Sciatic nerve (tissue), 2 donors: Measurements from ENCODE around the gene ABHD17B. TPM values are rescaled to one million over a fixed set of nuclear protein-coding genes. Genes with fewer than 3 reads are reported as not detected.
"Not testable (repeated sequence)": the region's sequence is repeated elsewhere in the genome, so short reads cannot be mapped to it uniquely, and the experiment has no call there.

Source experiments
- ATAC-seq: fragments of 200-7000 bp; cut with Tn5 transposase; one replicate; pipeline ENCODE4 v1.9.1; 2020; ENCODE audit warnings: mild to moderate bottlenecking, moderate library complexity
- DNase-seq: peaks from one replicate; pipeline ENCODE4 v3.0.0-alpha.2; 2020; ENCODE audit warnings: low spot score
- intact Hi-C: fragments of 100-400 bp; cut with DNase I; formaldehyde crosslinking; loops from one replicate; pipeline ENCODE4 v1.14.2; 2022
- total RNA-seq: library from RNA; stranded (reverse); fragmentation: NEBNext Ultra II Directional; extraction: Animal tissue kit (Norgen Biotek cat#: 25700); gene quantifications from one replicate; pipeline ENCODE4 v1.2.1, GENCODE V29; 2021
- donor health status: DM: no; HTN: no; CAD: no.
- donor health status: DM: no; HTN: no; CAD: no.

ABHD17B gene
- total RNA-seq, 1 donor from 2014 or later, result 14.4 TPM

GRCh38 chr9:71920456-71921189 lies 9.6 kb upstream of the ABHD17B start:
- no peak for ATAC-seq
- no peak for DNase-seq
- intact Hi-C loops, result no loop called here

- no peak for ATAC-seq
- intact Hi-C loops, result no loop called here
Observed at GRCh38 chr9:71918419-71918818, 7.4 kb upstream of the ABHD17B start.

GRCh38 chr9:71916834-71917534 lies 6.0 kb upstream of the ABHD17B start:
- intact Hi-C loops, result no loop called here
- ATAC-seq (no peak), DNase-seq (no peak)

More at GRCh38 chr9:71918419-71918818, 7.4 kb upstream of the ABHD17B start:
- DNase-seq, result no peak

GRCh38 chr9:71915495-71915894 lies 4.5 kb upstream of the ABHD17B start:
- intact Hi-C loops, result no loop called here
- no peak for ATAC-seq
- DNase-seq, result no peak

GRCh38 chr9:71911908-71912335 lies 929 bp upstream of the ABHD17B start:
- intact Hi-C loops, result no loop called here
- ATAC-seq (no peak), DNase-seq (no peak)

GRCh38 chr9:71910650-71911060 lies 338 bp downstream of the ABHD17B start:
- DNase-seq (no peak), ATAC-seq (no peak)
- intact Hi-C loops, result no loop called here

GRCh38 chr9:71909887-71910649 lies 925 bp downstream of the ABHD17B start:
- DNase-seq, result peak; percentile 81
- ATAC-seq, result no peak
- intact Hi-C loops, result no loop called here

GRCh38 chr9:71908825-71909224 lies 2.2 kb downstream of the ABHD17B start:
- ATAC-seq (no peak), DNase-seq (no peak)
- intact Hi-C loops, result no loop called here

GRCh38 chr9:71904076-71904475 lies 6.9 kb downstream of the ABHD17B start:
- DNase-seq (no peak), ATAC-seq (no peak)
- intact Hi-C loops, result no loop called here

- ATAC-seq, result no peak
- intact Hi-C loops, result no loop called here
- DNase-seq, result no peak
Observed at GRCh38 chr9:71901695-71902597, 9.0 kb downstream of the ABHD17B start.

- DNase-seq, intact Hi-C loops, ATAC-seq: not testable (repeated sequence)
Observed at GRCh38 chr9:71898756-71899155, 12.2 kb downstream of the ABHD17B start.

- ATAC-seq (no peak), DNase-seq (no peak)
- intact Hi-C loops, result no loop called here
Observed at GRCh38 chr9:71897577-71897976, 13.4 kb downstream of the ABHD17B start.

- no peak for DNase-seq
- no peak for ATAC-seq
- intact Hi-C loops, result no loop called here
Observed at GRCh38 chr9:71896761-71897160, 14.2 kb downstream of the ABHD17B start.

GRCh38 chr9:71895955-71896354 lies 15.0 kb downstream of the ABHD17B start:
- intact Hi-C loops, result no loop called here
- ATAC-seq (no peak), DNase-seq (no peak)

- no peak for ATAC-seq
- no peak for DNase-seq
- intact Hi-C loops, result no loop called here
Observed at GRCh38 chr9:71895117-71895516, 15.9 kb downstream of the ABHD17B start.

- DNase-seq, result no peak
- intact Hi-C loops, result no loop called here
- ATAC-seq, result no peak
Observed at GRCh38 chr9:71891557-71892189, 19.3 kb downstream of the ABHD17B start.

GRCh38 chr9:71890042-71890679 lies 20.8 kb downstream of the ABHD17B start:
- intact Hi-C loops, result no loop called here
- ATAC-seq, result no peak

GRCh38 chr9:71887362-71887761 lies 23.6 kb downstream of the ABHD17B start:
- DNase-seq, result no peak
- no peak for ATAC-seq
- intact Hi-C loops, result no loop called here

More at GRCh38 chr9:71890042-71890679, 20.8 kb downstream of the ABHD17B start:
- DNase-seq, result no peak
